HG03280 (cell line): ENCODE measurements around the gene UAP1L1.

Experiments
- ATAC-seq: cut with Tn5 transposase; IDR thresholded peaks from one replicate; pipeline ENCODE4 v1.9.1; 2021; ENCODE audit warnings: mild to moderate bottlenecking, moderate library complexity; ENCODE audit not compliant: unreplicated experiment

Gene UAP1L1

DNA sequence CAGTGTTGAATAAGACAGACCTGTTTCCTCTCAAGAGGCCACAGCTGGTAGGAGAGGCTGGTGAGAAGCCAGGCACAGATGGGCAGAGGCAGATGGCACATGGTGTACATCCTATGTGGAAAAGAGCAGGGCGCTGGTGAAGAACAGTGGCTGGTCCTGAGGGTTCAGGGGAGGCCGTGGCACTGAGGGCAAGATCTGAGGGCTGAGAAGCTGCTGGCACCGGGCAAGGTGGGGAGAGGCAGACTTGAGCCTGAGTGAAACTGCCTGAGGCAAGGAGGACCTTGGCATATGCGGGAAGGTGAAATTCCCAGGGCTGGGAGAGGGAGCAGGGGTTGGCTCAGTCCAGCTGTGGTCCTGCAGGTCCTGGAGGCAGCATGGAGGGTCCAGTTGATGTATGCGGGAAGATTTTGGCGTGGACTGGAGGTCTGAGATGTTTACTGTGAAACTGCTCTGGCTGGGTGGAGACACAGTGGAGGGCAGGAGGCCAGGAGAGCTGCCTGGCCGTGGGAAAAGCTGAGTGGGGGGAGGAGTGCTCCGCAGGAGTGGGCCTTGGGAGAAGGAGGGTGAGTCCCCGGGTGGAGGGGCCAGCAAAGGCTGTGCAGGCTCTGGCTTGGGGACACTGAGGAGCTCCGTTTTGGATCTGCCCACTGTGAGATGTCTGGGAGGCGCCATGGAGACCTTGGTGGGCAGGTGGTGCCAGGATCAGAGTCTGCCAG lies 12.1 kb downstream of the UAP1L1 start:
- ATAC-seq, result no peak

DNA sequence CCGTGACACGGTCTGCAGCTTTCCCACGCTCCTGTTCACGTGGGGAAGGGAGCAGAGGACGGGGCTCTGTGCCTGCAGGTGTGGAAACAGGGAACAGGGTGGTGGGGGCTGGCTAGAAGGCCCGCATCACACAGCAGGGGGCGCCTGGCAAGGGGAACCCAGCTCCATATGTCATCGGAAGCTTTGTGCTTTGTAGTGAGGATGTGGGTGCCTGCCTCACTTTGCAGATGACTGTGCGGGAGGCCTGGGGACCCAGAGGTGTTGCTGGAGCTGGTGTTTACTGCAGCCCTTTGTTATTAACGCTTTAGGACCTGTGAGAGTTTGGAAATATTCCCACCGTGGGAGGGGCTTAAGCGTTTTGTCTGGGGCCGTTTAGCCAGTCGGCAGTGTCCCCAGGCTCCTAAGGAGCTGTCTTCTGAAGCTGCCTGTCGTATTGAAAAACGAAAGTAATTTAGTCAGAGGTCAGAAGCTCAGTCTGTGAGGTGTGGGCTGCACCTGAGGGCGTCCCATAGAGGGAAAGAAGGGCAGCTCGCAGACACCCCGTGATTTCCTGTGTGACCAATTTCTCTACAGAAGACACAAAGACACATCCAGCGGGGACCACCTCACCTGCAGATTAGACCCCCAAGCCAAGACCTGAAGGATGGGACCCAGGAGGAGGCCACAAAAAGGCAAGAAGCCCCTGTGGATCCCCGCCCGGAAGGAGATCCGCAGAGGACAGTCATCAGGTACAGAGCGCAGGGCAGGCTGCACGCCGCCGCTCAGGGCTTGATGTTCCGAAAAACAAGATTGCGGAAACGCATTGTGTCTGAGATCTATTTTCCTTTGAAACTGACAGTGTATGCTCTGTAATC lies 18.6 kb downstream of the UAP1L1 start:
- ATAC-seq, result peak; percentile 77

DNA sequence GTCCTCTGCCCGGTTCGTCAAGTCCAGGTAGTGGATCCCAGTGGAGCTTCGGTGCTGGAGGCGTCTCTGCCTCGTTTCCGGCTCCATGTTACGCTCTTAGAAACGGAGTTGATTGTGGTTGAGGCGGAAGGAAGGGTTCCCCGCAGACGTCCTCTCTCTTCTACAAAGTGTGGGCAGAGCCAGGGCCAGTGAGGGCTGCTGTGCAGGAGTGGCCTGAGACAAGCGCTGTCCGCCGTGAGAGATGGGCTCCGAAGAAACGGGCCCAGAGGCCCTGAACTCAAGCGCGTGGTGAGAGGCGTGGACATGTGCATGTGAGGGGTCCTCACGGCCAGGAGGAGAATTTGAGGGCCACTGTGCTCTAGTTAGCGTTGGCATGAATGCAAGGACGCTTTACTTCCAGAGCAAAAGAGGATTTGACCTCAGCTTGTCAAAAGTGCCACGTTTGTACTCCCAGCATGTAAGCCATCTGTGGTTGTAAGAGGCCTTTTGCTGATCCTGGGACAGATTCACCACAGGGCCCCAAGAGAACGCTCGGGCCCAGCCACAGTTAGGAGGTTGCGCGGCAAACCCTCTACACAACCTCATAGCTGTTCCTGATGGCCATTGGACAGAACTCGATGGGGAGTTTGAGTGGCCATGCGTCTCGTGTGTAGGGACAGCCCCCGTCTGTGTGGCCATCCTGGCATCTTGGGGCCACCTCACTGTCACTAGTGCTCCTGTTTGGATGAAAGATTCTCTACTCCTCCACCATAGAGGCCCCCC lies 19.6 kb downstream of the UAP1L1 start:
- no peak for ATAC-seq

DNA sequence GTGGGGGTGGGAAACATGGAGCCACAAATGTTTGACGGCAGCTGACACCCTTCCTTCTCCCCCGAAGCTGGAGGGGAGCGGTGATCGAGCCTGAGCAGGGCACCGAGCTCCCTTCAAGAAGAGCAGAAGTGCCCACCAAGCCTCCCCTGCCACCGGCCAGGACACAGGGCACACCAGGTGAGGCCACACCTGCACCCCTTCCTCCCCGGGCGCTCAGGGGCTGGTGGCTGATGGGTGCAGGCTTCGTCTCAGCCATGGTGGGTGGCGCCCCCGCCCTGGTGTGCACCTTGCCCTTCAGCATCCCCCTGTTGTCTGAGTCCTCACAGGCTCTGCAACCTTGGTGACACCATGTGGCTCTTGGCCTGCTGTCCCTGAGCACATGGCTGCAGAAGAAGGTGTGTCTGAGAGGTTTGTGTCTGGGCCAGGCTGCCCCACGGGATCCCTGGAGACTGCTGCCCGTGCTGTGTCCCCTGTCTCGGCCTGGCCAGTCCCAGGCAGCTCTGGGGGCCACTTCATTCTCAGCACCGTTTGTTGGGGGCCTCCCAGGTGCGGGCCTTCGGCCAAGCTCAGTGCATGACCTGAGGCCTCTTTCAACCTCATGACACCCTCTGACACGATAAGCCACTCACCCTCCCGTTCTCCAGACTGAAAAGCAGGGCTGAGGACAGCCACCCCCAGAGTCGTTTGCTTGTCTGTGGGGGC lies 20.6 kb downstream of the UAP1L1 start:
- ATAC-seq, result no peak

DNA sequence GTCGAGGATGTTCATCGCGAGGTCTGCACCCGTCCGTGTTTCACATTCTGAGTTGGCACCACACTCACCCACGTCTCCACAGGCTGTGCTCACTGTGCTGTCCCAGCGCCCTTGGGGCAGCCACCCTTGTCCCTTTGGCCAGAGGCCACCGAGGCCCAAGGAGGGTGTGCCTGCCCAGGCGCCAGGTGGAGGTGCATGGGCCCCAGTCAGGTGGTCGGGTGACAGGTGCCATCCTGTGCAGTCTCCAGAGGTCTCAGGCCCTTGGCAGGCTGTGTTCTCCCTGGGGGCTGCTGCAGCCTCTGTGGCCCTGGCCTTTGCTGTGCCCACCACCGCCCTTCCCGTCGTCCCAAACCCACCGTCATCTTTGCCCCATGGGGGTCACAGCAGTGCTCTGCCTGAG lies 21.9 kb downstream of the UAP1L1 start:
- no peak for ATAC-seq

DNA sequence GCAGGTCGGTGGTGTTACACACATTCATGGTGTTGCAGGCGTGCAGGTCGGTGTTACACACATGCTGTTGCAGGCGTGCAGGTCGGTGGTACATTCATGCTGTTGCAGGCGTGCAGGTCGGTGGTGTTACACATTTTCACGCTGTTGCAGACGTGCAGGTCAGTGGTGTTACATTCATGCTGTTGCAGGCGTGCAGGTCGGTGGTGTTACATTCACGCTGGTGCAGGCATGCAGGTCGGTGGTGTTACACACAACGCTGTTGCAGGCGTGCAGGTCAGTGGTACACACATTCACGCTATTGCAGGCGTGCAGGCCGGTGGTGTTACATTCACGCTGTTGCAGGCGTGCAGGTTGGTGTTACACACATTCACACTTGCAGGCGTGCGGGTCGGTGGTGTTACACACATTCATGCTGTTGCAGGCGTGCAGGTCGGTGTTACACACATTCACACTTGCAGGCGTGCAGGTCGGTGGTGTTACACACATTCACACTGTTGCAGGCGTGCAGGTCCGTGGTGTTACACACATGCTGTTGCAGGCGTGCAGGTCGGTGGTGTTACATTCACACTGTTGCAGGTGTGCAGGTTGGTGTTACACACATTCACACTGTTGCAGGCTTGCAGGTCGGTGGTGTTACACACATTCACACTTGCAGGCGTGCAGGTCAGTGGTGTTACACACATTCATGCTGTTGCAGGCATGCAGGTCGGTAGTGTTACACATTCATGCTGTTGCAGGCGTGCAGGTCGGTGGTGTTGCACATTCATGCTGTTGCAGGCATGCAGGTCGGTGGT lies 26.1 kb downstream of the UAP1L1 start:
- no peak for ATAC-seq

DNA sequence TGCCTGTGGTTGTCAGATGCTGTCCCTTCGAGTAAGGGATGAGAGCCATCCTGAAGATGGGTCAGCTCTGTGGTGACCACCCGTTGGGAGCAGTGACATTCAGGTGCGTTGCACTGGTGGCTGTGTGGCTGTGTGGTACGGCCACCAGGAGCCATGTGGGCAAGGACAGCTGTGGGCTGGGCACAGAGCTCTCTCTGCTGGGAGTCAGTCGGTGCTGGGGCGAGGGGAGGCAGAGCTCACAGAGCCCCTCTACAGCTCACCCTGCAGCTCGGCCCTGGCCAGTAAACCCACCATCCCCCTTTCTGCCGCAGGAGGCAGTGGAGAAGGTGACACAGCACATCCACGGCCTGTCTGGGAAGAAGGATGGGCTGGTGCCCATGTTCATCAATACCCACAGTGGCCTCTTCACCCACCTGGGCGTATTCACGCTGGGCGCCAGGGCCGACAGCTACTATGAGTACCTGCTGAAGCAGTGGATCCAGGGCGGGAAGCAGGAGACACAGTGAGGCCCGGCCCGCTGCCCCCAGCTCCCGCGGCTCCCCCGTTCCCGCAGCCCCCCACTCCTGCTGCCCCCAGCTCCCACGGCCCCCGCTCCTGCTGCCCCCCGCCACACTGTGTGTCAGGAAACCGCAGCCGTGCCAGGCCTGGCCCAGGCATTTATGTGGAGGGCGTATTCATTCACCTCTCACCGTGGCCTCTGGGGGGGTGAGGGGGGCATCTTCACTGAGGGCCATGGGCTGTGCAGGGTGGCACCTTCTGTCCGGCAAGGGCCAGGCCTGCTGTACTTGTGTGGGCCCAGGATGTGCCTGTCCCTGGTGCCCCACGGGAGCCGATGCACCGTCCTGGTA lies 28.7 kb downstream of the UAP1L1 start:
- ATAC-seq, result no peak

DNA sequence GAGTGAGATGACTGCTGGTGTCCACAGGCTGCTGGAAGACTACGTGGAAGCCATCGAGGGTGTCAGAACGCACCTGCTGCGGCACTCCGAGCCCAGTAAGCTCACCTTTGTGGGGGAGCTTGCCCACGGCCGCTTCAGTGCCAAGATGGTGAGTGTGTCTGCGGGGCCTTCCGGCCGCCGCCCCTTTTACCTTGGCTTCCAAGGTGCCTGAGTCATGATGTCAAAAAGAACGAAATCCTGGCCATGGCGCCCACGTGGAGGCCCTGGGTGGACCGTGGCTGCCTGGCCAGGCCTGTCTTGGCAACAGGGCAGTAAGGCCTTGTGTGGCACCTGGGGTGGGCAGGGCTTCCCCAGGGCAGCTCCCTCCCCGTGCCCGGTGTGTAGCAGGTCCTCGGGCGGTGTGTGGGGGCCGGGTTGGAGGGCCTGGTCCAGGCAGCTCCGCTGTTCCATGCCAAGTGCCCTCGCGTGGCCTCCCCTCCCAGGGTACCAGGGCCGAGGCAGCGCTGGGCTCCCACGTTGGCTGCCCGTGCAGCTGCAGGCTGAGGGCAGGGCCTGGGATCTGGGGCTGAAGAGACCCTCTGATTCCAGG lies 29.4 kb downstream of the UAP1L1 start:
- no peak for ATAC-seq

DNA sequence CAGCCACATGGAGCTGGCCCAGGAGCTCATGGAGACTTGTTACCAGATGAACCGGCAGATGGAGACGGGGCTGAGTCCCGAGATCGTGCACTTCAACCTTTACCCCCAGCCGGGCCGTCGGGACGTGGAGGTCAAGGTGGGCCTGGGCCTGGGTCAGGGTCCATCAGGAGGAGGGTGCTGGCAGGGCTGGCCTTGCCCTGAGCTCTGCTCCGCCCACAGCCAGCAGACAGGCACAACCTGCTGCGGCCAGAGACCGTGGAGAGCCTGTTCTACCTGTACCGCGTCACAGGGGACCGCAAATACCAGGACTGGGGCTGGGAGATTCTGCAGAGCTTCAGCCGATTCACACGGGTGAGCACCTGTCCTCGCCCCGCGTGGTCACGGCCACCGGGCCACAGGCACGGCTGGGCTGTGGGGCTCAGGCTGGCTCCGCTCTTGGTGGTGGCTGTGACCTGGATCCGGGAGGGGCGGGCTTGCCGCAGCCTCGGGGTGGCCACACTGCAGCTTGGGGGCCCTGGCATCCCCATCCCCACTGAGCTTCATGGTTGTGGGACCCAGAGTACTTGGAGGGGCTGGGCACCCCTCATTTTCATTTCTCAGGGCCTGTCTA lies 30.1 kb downstream of the UAP1L1 start:
- no peak for ATAC-seq

DNA sequence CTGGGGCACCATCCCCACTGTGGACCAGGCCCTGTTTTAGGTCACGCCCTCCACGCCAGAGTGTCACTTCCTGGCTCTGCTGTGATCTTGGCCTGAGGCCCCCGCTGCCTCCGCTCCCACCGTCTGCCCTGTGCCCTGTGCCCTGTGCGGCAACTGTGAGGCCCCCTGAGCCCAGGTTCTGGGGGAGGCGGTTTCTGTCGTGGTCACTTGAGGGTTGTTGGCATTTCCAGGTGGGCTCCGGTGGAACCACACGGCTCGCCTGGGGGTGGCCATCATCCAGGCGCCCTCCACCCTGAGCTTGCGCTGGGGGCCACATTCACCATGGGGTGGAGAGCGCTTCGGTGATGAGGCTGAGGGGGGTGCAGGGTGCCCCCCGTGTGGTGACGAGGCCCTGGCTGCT lies 30.7 kb downstream of the UAP1L1 start:
- ATAC-seq, result no peak

DNA sequence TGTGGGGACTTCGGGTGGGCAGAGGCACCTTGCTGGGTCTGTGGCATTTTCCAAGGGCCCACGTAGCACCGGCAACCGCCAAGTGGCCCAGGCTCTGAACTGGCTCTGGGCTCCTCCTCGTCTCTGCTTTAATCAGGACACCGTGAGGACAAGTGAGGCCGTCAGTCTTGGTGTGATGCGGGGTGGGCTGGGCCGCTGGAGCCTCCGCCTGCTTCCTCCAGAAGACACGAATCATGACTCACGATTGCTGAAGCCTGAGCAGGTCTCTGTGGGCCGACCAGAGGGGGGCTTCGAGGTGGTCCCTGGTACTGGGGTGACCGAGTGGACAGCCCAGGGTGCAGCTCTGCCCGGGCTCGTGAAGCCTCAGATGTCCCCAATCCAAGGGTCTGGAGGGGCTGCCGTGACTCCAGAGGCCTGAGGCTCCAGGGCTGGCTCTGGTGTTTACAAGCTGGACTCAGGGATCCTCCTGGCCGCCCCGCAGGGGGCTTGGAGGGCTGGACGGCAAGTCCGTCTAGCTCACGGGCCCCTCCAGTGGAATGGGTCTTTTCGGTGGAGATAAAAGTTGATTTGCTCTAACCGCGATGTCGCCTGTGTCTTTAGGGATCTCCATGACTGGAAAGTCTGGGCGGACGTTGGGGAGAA lies 31.4 kb downstream of the UAP1L1 start:
- no peak for ATAC-seq

DNA sequence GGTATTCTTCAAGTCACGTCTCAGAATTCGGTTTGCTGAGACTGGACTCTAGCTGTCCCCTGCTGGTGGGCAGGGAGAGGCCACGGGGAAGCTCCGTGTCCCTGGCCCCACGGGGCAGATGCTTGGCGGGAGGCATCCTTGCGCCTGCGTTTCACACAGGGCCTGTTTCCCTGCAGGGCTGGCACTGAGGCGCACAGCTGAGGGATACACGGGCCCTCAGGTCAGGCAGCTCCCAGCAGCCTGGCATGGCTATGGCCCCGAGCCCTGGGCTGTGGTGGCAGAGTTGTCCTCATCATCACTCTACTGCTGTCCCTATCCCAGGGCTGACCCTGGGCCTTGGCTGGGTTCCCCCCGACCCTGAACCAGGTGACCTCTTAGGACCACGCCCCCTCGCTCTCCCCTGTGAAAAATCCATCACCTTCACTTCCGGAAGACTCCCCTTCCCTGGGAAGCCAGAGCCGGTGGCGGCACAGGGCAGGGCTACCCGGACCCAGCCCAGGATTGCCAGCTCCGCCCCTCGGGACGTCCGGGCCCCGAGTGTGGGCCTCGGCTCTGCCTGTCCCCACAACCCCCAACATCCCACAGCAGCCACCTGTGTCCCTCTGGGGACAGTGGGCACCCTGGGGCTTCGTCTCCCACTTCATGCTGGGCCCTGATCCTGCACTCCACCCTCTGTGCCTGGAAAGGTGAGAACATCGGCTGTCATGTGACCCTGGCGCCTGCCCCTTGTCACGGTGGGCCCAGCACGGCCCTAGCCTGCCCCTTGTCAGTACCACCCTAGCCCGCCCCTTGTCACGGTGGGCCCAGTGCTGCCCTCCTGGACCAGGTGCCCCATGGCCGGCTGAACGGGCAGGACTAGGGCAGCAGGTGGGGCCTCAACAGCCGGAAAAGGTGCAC lies 32.2 kb downstream of the UAP1L1 start:
- ATAC-seq, result no peak

DNA sequence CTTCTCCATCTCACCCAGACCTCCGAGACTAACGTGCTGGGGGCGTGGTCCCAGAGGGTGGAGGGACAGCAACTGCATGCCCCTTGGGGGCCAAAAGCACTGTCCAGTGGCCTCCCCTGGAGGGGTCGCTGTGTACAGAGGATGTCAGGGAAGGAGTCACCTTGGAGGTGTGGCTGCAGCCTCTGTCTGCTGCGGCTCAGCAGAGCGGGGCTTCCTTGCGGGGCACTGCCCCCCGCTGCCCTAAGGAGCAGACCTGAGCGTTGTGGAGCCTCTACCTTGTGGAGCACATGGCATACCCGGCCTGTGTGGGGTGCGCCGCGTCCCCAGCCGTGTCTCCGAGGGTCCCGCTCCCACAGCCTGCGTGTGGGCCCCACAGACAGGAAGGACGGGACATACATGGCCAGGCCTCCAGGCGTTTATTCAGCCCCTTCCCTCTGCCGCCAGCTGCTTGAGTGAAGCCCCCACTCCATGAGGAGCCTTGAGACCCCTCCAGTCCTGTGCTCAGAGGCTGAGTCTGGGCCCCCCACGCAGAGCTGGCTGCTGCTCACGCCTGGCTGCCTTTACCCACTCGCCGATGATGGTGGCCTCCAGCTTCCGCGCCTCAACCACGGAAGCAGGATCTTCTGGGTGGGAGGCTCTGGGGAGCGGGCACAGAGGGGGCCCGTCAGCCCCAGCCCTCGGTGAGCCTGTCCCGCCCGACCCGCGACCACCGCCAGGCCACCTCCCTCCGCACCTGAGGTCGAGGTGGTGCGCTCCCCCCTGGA lies 33.0 kb downstream of the UAP1L1 start:
- no peak for ATAC-seq

DNA sequence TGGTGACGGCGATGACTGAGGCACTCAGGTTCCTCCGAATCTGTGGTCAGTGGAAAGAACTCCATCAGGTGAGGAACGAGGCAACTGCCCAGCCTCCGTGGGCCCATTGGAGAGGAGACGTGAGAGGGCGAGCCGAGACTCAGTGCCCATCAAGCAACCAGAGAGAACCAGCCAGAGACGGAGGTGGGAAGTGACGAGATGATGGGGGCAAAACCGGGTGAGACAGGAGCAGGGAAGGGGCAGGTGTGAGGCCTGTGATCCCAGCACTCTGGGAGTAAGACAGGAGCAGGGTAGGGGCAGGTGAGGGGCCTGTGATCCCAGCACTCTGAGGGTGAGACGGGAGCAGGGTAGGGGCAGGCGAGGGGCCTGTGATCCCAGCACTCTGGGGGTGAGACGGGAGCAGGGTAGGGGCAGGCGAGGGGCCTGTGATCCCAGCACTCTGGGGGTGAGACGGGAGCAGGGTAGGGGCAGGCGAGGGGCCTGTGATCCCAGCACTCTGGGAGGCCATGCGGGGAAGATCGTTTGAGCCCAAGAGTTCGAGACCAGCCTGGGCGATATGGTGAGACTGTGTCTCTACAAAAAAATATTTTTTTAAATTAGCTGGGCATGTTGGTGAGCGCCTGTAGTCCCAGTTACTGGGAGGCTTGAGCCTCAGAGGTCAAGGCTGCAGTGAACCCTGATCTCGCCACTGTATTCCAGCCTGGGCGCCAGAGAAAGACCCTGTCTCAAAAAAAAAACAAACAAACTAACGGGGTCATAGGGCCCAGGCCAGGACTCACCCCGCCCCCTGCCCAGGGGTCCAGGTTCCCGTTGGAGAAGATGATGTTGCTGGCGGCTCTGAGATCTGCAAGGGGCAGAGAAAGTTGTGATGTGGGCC lies 33.8 kb downstream of the UAP1L1 start:
- no peak for ATAC-seq
